Endometrial microvascular endothelial cells (primary cell): Measurements from ENCODE around the gene ITGA3. TPM values are rescaled to one million over a fixed set of nuclear protein-coding genes. Genes with fewer than 3 reads are reported as not detected.
"Not testable (repeated sequence)": the region's sequence is repeated elsewhere in the genome, so short reads cannot be mapped to it uniquely, and the experiment has no call there.

Source experiments
- in situ Hi-C: cut with HindIII; loops from 2 replicates; pipeline ENCODE4 v1.10.0; 2017; ENCODE audit warnings: low sequenced_read_pairs, low pct_unique_long_range_greater_than_20kb; ENCODE audit errors: inconsistent ontology term
- total RNA-seq: library from RNA; depleted of rRNA; stranded (reverse); fragments of >200 nt; gene quantifications from one replicate; pipeline ENCODE4 v1.2.3, GENCODE V29; 2015; ENCODE audit errors: inconsistent ontology term

Gene ITGA3
- total RNA-seq, 1 donor from 2014 or later, result 255 TPM

DNA sequence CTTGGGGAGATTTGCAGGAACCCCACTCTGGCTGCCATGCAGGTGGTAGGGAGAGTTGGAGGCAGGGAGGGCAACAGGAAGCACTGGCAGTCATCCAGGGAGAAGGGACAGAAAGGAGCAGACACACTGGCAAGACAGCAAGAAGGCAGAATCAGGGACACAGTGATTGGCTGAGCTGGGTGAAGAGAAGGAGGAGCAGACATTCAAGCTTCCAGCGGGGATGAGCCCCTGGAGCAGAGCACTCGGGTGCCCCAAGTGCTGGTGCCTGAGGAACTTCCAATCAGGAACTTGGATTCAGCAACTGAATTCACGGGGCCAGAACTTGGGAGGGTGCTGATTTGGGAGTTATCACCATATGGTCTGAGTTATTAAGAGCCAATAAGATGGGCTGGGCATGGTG lies 6.3 kb upstream of the ITGA3 start:
- in situ Hi-C loops, result no loop called here

DNA sequence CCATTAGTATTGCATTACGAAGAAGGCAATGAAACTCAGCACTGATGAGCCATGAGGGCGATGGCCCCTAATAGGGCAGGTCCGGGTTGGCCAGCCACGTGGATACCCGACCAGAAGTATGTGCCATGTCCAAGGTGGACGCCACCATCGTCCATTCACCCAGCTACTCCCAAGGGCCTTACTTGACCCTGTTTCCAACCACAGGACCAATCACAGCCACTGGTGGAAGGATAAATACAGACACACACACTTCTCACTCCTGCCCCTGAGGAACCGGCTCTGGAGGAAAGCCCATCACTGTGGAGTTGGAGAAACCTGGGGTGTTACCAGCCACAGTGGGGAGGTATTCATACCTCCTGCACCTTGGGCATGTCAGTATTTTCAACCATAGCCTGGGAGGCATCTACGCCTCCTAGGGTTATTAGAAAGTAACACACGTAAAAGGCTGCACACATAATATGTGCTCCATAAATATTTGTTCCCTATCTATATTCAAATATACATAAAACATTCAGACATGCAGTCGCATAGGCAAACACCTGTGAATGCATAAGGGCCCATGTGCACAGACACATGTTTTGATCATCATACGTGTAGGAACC lies 5.4 kb upstream of the ITGA3 start:
- in situ Hi-C loops, result no loop called here

DNA sequence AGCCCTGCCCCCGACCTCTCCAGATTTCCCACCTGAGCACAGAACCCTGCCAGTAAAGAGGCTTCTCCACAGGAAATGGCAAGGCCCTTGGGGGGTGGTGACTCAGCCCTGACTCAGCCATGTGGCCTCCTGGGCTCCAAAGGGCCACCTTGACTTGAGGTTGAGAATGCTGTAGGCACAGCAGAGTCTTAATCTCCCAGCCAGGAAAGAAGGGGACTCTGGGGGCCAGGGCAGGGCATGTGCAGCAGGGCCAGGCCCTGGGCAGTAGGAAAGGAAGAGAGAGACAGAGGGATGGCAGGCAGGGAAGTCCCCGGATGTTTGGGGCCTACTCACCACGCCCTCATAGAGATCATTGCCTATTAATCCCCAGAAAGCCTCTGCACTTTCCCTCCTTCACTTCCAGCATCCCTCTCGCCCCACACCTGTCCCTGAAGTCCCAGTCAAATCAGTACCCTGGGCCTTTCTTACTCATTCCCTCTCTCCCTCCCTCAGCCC lies 4.8 kb upstream of the ITGA3 start:
- in situ Hi-C loops, result no loop called here

DNA sequence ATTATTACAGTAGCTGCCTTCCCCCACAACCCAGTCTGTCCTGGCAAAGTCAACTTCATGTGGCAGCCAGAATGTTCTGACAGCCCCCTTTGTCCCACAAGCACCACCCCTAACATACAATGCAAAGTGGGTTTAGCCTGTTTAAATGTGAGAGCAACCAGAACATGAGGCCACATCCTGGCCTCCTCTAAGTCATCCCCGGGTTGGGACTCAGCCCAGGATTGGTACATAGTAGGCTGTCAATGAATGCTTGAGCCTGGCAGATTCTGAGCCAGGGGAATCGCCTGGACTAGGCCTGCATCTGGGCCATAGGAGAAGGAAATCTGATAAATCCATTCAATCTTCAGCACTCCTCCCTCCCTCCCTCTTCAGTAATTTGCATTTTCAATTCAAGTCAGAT lies 4.3 kb upstream of the ITGA3 start:
- in situ Hi-C loops, result no loop called here

DNA sequence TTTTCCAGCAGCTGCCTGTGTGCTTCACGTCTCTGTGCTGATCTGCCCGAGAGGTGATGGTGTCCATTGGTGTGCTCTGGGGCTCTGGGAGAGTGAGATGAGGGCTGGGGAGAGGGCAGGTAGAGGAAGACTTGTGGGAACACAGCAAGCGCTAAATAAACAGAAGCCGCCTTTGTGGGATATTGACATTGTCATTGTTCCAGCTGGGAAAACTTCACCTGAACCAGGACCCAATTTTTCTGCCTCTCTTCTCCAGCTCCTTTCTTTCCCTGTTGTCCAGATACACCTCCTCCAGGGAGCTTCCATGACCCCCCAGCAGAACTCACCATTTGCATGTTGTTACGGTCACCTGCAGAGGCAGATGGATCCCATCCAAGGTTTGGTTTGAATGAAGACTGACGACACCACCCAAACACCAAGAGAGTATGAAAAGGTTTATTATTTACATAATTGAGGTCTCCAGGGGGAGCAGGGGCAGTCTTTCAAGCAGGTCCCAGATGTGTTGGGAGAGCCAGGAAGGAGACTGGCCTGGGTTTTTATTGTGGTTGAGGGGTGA lies 3.6 kb upstream of the ITGA3 start:
- in situ Hi-C loops, result no loop called here

DNA sequence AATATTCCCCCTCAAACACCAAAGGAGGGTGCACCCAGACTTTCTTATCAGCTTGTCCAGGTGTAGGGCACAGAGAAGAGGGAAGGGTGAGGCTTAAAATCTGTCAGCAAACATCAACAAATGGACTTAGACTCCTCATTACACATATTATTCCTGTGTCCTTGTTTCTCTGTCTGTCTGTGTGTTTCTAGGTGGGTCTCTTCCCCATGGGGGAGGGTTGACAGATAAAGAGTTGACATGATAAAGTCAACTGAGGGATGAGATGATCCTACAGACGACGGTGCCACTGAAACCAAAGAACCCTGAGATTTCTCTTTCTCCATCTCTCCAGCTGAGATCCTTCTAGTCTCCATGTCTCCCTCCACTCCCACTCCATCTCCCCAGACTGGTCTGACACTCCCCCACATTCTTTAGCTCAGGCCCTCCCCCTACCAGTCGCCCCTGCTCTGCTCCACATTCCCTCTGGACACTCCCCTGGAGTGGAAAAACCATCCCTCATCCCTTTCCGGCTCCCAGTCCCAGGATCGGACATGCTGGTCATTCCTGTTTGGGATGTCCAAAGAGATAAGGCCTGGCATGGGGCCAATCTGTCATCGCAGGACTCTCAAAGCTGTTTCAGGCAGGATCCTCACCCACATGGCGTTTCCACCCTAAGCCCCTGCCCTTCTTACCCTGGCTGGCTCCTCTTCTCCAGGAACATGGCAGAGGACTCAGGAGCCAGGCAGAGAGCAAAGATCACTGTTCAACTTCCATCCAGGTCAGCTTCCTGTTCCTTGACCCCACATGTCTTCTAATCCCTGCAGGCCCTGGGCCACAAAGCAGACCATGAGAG lies 2.9 kb upstream of the ITGA3 start:
- in situ Hi-C loops, result no loop called here

DNA sequence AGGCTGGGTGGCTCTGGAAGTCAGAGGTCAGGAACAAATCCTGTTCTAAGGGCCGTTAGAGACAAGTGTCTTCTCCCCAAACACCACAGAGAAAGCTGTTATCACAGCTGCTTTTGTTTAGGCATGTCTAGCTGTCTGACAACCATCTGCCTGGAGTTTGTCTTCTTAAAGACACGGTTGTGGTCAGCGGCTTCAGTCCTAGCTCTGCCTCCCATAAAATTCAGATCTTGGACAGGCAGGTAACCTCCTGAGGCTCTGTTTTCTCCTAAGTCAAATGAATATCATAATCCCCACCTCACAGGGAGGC lies 2.3 kb upstream of the ITGA3 start:
- in situ Hi-C loops, result no loop called here

DNA sequence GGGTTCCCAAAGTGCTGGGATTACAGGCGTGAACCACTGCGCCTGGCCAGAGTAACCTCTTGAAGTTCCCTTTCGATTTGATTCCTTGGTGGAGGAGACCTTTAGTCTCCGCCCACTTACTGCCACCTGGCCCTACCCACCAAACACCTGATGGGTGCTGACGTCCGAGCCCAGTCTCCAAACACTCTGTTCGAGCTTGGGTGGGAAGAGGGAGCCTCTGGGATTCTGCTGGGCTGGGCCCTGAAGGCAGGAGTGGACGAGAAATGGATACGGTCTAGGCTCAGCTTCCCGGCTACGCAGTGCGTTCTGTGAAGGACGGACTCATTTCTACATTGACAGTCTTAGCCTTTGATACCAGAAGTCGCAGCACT lies 870 bp upstream of the ITGA3 start:
- in situ Hi-C loops, result no loop called here

DNA sequence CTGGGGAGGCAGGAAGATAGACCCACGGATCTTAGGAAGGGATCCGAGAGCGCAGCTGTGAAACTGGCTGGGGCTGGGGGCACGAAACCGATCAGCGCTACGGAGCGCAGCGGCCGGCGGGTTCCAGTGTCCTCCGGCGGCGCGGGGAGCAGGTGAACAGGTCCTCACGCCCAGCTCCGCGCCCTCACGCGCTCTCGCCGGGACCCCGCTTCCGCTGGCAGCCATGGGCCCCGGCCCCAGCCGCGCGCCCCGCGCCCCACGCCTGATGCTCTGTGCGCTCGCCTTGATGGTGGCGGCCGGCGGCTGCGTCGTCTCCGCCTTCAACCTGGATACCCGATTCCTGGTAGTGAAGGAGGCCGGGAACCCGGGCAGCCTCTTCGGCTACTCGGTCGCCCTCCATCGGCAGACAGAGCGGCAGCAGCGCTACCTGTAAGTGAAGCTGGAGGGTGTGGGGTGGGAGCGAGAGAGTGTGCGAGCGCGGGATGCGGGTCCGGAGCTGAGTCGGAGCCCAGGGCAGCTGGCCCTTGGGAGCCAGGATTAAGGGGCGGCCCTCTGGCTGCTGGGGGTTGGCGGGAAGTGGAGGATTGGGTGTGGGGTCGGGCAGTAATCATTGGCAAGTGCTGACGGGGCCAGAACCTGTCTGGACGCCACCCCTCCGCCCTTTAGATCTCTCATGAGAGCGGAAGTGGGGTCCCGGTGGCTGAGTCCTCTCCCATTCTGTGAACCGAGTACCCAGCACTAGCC lies 479 bp downstream of the ITGA3 start:
- in situ Hi-C loops, result no loop called here

DNA sequence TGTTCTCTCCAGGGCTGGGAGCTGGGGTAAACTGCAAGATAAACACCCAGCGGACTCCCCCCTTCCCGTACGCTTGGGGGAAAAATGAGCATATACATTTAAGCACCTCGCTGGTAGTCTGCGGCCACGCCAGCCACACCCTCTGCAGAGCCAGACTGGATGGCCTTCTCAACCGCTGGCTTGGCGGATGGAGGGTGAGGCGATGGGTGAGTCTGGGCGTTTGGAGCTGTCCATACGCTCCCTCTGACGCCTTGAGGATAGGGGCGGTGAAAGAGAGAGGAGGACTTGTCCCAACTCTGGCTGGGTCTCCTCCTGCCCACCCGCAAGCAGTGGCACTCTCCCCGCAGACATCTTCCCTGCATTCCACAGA lies 1.0 kb downstream of the ITGA3 start:
- in situ Hi-C loops, result no loop called here

DNA sequence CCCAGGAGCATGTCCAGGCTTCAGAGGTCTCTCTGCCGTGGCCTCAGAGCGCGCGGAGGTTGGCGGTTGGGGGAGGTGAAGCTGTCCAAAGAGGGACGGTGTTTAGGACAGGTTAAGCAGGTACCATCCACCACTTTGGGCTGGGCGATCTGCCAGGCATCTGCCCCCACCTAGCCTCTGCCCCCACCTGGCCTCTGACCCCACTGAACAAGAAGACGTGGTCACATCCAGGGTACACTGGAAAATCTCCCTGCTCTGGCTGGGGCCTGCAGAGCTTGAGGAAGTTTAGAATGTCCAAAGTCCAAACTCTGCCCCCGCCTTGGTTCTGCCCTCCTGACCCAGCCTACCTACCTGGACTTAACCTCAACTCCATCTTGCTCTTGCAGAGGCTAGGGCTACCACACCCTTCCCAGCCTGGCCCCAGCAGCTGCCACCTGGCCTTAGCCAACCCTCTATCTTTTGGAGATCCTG lies 1.6 kb downstream of the ITGA3 start:
- in situ Hi-C loops, result no loop called here

DNA sequence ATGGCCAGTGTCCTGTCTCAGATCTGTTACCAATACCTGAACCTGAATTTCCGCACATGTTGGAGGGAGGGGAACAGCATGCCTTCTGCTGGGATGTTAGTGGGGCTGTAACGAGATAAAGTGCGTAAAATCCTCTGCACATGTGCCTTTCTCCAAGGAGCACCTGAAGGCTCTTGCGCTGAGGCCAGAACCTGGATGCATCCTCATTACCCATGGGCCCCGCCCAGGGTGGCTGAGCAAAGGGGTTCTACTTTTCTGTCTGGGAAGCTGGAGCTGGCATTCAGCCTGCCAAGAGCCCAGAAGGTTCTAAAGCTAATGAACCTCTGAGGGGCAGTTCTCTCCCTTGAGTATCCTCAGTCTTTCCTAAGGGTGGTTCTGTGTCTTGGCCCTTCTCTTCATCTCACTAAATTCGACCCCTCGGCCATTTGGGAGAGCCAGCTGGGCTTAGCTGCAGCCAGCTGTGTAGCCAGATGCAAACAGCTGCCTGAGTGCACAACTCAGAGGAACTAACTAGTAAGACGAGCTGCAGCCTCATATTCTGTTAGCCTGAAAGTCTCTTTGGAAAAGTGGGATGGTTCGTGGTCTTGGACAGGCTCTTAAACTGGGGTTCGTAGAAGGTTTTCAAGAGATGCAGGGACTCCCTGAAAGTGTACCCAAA lies 2.5 kb downstream of the ITGA3 start:
- in situ Hi-C loops, result no loop called here

DNA sequence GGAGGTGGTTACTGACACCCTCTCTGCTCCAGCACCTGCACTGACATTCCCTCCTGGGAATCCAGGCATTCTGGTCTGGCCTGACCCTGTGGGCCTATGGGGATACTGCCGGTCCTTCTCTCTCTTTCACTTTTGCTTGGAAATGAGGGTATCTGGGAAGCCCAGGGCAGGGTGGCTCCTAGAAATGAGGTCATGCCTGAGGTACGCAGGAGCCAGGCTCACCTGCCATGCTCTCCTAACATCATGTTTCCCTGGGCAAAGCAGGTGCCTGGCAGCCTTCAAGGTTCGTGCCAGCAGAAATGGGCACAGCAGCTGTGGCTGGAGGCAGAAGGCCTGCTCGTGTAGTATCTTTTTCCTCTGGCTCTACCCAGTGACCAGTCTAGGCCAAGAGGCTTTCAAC lies 3.3 kb downstream of the ITGA3 start:
- in situ Hi-C loops, result no loop called here

DNA sequence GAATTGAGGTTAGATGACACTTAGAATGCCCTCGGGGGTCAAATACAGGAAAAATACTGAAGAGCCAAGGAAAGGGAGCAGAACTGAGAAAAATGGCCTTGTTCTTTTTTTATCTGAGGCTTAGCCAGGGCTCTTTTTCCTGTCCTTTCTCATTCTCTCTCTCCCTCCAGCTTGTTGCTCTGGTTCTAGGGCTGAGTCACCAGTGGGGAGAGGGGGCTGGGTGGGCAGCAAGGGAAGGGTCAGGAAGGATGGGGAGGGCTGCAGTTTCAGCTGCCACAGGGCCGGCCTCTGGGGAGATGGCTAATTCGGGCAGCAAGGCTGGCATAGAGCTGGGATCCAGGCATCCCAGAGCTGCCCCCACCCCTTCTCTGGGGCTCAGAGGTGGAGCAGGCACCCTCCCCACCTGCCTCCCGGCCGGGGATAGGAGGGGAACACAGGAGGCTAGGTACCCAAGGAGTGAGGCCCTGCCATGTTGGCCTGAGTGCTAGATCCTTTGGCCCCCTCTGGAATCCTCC lies 3.9 kb downstream of the ITGA3 start:
- in situ Hi-C loops, result no loop called here

DNA sequence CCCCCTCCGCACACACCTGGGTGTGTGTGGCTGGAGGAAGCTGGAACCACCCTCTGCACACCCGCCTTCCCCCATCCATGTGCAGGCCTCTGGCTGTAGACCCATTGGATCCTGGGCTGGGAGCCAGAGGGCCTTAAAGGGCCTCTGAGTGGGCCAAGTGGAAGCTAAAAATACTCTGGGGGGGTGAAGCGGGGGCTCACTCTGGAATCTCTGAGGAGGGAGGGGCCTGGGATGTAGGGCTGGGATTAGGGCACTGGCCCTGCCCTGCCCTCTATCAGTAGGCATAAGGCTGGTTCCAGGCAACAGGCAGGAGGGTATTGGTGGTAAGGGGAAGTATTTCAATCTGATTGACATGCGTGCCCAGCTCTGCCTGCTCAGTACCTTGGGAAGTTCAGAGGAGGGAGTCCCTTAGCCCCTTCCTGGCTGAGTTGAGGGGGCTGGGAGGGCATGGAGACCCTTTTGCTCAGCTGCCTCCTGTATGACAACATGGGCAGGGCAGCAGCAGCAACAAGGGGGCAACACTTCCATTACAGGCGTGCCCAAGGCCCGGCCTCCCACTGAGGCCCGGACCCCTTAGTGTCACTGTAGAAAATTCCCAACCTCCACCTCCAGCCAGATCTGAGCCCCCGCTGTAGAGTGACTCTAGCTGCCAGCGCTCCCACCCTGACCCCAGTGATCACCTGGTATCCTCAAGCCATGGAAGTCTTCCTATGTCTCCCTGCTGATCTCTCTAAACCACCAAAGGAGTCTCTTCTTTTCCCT lies 5.2 kb downstream of the ITGA3 start:
- in situ Hi-C loops, result no loop called here

DNA sequence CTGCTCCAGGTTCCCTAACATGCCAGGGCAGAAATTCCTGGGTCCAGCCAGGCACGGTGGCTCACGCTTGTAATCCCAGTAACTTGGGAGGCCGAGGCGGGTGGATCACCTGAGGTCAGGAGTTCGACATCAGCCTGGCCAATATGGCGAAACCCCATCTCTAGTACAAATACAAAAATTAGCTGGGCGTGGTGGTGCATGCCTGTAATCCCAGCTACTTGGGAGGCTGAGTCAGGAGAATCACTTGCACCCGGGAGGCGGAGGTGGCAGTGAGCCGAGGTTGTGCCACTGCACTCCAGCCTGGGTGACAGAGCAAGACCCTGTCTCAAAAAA lies 5.8 kb downstream of the ITGA3 start:
- in situ Hi-C loops, result not testable (repeated sequence)

DNA sequence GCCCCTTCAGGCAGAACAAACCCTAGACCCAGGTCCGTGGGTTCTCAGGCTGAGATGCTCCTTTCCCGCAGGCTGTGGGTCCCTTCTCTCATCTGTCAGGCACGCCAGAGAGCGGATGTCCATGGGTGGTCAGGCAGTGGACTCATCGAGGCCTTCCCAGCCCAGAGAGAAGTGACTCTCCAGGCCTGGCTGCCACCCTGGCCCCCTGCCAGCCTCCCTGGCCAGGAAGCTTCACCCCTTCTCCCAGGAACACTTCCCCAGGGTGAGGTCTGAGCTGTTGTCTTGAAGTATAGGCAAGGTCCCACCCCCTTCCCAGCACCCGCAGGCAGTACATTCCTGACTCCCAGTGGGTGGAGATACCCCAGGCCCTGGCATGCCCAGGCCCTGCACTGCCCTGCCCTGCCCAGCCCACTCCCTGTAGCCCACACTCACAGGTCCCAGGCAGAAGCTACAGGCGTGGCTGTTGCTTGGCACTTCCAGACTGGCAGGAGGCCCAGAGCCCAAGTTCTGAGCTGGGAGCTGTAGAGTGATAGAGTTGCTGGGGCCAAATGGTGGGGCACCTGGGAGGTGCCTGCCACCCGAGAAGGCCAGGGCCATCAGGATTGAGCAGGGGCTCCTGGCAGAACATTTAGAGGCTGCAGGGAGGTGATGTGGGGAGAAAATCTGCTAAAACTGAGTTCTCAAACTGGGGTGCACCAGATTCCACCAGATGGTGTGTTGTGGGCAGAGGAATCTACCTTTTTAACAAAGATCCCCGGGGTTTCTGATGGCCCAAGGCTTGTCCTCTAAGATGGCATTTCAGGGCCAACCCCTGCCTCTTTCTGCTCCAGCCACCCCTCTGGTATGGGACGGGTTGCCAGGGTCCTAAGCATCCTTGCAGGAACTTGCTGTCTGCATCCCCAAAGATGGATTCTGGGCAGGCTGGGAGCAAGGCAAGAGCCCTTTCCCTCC lies 6.7 kb downstream of the ITGA3 start:
- in situ Hi-C loops, result no loop called here
